Stimulated activated CD8-positive, alpha-beta memory T cell treated with anti-CD3 and anti-CD28 coated beads, Interleukin-7, amount 100 ng/mL, for 4 hours (primary cell): ENCODE measurements around the gene PARD3.

Experiments used
- DNase-seq, 2 donors: peaks; one replicate each; pipeline ENCODE4 v3.0.0-alpha.2; 2020; ENCODE audit warnings: low read depth in 2 of 2

Gene PARD3

DNA sequence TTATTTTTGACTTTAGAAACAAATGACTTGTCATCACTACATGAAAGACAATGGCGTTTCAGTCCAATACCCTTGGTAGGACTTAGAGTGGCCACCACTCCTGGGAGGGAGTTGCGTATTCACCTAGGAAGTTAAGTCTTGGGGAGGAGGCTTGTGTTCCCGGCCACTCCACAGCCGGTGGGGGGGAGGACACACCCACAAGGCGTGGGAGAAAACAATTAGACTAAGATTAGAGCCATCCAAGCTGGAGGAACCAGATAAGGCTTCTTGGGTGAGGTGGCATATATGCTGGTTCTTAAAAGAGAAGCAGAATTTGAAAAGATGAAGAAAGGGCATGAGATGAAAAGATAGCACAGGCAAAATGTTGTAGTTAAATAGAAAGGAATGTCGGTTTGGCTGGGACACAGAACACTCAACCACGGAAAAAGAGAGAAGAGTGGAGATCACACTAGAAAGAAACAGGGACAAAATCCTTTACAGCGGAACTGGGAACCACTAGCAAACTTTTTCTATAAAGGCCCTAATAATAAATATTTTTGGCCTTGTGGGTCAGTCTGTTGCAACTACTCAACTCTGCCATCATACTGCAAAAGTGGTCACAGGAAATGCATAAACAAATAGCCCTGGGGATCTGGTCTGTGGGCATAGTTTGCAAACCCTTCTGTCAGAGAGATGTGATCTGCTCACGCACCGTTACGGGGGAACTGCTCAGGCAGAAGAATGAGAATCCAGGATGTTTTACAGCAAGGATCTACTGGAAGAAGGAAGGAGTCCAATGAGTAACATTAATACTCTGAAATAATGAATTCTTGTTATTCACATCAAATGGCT, 651.8 kb downstream of the PARD3 start:
- DNase-seq = no peak

DNA sequence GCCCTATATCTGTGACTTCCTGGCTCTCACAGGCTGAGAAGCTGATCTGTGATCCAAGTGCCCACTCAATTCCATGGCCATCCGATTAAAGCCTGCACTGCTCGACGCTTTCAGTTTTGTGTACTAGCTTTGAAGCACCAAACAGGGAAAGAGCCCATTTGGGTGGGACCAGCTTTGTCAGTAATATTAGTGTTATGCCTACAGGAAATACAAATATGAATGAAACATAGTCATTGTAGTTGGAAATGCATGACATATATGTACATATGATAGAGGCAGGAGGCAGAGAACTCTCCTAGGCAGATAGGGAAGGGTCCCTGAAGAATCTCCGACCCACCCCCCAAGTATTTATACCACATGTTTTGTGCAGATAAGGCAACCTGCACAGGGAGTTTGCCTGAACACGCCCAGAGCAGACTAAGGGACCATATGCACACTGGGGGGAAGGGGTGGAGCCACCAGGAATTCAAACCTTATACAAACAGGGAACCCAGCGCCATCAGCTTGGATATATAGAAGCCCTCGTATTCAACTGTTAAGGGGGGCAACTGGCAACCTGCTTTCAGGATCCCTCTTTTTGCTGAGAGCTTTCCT, 653.2 kb downstream of the PARD3 start:
- DNase-seq = no peak

DNA sequence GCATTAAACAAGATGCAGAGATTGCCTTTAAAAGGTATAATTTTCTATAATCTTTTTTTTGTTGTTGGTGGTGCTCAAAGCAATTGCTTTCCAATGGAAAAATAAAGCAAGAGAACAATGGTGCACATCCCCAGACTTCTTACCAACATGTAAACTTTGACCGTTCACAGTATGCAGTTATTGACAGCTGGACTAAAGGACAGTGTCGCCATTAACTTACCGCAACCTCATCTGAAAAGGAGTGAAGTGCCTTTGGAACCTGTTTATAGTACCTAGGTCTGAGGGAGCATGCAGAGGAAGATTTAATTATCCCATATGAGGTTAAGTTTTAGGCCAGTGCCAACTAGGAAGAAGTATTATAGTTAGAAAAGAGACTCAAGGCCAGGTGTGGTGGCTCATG, 654.5 kb downstream of the PARD3 start:
- no peak for DNase-seq

DNA sequence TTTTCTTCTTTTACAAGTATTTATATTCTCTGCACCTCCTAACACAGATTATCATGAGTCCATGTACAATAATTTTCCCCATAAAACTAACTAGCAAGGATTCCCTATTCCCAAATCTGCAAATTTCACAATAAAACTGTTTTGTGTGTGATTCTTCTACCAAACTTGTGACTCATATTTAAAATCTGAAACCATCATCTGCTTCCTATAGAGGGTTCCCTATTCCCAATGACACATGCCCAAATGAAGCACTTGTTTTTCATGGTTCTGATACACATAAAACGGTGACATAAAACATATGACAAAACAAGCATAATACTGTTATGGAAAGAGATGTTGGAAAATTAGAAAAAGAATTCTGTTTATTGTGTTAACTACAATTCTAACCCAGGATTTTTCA, 657.6 kb downstream of the PARD3 start:
- DNase-seq = no peak

DNA sequence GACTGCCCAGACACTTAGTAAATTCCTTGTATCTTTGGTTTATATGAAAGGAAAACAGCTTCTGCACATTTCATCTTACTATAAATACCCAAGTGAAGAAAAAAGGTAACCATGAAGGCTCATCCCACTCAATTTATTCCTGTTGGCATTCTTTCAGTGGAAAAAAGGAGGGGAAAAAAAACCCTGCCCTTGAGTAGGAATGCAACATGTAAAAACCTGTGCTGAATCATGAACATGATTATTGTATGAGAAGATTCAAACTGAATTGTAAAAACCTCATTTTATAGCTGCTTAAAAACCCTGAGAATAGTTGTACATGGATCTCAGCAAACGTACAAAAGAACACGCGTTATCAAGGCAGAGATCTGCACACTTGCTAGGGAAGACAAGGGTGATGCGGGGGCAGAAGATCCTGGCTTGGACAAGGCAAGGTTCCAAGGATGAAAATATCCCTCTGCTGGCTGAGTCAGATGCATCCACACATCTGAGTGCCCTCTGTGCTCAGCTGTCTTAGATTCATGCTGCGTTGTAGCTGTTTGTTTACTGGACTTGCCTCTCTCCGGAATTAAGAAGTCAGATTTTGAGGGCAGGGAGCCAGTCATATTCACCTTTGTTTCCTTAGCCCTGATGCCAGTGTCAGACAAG, 658.2 kb downstream of the PARD3 start:
- no peak for DNase-seq

DNA sequence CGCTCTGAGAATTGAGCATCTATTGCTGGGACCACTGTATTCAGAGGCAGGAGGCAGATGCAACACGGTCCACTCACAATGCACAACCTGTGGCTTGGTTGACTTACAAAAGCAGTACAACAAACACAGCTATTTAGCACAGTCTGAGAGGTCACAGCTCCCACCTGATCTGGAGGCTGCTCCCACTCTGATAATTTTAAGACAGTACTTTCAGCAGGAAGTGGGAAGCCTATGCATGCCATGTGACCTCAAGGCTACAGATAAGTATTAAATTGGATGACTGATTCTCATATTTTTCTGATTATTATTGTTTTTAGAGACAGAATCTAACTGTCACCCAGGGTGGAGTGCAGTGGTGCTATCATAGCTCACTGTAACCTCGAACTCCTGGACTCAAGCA, 659.3 kb downstream of the PARD3 start:
- no peak for DNase-seq

DNA sequence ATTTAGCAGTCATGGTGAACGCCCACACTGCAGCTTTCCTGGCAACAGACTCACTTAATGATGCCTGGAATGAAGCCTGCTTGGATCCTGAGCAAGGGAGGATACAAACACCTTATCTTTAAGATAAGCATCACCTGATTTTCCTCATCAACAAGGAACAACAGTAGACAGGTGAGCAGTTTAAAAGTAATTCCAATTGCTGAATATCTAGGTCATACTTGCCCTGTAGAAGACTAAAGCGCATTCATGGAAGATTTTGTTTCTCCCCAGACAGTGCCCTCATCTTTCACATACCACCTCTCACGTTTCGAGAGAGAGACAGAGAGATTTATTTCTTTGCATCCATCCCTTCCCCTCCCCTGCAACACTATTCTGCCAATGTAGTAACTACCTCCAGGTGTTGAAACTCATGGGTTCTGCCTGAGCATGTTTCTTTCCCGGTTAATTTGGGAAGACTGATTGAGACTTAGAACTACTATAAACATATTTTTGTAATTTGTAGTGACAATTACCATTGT, 660.7 kb downstream of the PARD3 start:
- no peak for DNase-seq

DNA sequence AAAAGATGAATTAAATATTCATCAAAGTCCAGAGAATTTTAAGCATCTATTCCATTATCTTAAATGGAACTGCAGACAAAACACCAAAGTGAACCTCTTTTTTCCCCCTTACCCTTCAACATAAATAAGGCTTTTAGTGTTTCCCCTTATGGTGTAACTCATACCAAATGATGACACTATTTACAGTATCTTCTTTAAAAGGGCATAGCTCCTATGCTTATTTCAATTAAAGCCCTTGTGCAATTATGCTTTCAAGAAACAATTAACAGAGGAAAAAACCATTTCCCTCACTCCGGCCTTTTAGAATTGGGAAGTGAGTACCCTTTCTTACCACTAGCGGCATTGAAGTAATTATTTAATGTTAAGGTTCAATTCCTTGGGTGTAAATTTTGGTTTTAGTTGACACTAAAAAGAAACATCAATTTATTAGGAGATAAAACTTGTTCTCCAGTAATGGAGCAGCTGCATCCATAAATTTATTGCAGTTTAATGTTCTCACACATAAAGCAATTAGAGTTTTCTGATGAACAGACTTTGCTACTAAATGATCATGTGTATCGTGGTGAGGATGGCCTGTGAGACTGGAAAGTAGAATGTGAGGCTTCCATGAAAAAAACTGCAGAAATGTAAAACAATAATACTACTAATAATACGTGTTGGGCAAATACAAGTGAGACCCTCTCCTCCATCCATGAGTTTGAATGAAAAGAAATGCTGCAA, 661.3 kb downstream of the PARD3 start:
- DNase-seq = no peak

DNA sequence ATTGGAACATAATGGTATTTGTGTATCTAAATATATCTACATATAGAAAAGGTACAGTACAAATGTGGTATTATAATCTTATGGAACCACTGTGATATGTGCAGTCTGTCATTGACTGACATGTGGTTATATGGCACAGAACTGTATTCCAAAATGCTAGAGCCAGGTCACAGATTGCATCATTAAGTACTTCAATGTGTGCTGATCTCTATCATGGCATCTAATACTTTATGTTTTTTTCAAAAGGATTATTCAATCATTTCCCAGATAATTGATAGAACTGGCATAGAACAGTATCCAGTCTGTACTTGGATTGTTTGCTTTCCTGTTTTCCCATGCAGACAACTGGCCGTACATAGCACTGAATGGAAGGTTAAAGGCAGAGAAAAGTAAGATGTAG, 662.7 kb downstream of the PARD3 start:
- DNase-seq = no peak

DNA sequence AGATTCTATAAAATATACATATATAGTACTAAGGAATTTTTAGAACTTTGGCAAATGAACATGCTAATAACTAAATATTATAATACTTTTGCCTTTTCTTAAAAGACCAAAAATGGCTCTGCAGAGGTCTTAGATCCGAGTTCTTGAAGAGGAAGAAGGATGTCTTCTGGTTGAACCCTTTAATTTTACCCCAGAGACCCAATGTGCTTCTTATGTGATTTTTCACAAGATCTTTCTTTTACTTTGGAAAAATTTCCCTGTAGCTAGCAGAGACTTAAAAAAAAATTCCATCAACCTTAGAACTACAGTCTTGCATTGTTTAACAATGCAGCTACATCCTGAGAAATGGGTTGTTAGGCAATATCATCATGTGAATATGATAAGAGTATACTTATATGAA, 663.2 kb downstream of the PARD3 start:
- no peak for DNase-seq

DNA sequence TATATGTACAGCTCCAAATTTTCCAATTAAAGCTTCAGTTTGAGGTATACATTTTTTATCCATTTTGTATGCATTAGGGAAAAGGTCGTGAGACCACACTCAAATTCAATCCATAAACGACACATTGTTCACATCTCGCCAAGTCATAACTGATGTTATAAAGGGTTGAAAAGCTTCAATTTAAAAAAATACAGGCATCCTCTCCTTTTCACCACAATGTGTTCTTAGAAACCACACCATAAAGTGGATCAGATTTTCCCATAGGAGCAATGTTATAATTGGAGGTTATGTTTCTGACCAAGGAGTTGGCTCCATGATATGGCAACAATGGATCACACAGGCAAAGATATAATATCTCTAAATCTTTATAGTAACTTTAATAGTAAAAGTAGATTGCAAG, 663.6 kb downstream of the PARD3 start:
- no peak for DNase-seq

DNA sequence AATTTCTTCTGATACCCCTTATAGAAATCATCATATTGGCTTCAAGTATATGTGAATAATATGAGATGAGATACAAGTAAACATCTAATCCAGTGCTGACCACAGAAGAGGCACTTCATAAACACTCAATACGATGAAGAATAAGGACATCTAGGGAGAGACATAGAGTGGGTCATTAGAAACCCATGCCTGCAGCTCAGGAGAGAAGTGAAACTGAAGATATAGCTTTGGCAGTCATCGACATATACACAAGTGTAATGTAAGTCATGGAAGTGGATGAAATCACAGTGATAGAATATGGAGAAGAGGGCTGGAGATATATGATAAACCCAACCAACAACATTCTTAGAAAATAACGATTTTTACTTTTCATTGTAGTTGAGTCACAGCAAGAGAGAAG, 665.0 kb downstream of the PARD3 start:
- DNase-seq = no peak

DNA sequence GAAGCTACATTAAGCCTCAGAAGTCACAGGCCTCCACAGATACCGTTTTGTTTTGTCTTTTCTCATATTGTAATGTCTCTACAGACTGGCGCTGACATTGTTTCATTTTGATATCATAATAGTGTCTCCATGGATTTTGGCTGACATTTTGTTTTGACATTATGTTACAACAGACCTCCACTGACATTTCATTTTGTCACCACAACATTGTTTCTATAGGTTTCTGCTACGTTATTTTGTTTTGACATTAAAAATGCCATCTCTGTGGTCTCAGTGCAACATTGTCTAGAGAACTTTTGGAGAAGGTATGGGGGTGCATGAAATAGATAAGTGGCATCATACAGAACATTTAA, 666.8 kb downstream of the PARD3 start:
- DNase-seq = no peak

DNA sequence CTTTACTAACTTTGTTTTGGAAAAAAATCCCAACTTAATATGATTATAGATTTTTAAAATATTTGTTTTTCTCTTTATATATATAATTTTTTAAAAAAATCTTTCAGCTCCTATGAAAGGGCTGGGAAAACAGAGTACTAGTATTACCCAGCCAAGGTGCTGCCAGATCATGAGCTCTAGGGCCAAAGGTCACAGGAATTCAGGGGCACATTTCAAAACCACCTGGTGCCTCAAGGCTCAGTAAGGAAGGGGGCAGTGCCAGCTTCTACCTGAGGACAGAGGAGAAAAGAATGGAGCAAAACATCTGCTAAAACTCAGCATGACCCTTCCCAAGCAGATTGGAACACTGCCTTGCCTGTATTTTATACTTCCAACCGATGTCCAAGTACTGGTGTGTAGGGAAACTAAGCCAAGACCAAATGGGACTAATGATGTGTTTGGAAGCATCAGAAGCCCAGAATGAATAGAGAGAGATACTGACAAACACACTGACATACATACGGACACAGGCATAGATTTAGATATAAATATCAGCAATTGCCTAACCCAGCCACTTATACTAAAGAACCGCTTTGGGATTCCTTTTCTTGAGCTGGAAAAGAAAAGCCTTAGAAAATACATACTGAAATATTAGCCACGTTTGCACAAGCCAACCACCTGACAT, 667.3 kb downstream of the PARD3 start:
- no peak for DNase-seq

DNA sequence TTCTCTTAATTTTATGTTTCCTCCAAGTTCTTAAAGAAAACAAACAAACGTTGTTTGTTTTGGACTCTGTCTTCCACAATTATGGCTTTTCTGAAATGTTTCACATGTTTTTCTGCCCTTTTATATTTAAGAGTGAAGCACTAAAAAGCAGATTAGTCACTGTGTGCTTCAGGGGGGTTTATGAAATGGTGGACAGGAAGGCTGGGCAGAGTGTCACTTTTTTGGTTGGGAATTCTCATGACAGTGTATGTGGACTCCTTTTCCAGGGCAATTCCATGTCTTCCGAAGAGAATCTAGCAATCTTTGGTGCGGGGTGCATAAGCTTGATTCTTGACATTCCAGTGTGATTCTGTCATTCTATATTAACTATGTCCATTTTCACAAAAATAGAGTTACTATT, 669.4 kb downstream of the PARD3 start:
- DNase-seq = no peak

DNA sequence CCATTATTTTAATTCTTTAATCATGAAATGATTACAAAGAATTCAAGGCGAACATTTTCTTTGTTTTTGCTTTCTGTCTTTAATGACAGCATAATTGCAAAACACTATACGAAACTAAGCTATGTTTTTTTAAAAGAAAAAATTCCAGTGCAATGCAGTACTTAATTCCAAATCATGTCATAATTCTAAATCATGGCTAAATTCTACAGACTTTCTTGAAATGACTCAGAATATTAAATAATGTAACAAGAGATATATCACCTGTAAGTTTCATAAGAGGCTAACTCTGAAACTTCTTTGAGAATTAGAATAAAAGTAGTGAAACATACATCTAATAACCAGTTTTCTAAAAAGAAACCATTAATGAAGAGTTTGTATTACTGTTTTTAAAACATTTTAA, 671.6 kb downstream of the PARD3 start:
- no peak for DNase-seq

DNA sequence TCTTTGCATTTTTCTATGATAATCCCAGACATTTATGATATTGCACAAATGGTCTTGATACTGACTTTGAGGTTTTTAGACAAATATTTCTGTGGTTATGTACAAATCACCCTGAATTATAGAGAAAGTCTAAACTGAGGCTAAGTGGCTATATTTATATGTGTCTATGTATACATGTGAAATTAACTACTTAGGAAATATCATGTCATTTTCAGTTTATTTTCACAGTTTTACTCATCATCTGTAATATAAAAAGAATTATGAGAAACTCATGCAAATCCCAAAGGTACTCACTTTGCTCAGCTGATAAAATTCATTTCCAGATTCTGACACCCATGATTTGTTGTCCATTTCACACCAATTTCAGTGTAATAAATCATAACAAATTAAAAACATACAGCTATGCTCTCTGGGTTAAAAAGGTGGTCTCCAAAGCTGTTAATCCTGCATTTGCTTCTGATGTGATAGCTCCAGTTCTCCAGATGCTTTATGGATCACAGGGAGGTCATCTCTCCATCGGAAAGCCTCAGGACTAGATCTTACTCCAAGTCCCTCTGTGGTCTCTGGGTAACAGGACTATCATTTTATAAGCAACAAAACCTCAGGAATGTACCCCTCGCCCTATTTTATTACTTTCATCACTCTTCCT, 673.9 kb downstream of the PARD3 start:
- no peak for DNase-seq

DNA sequence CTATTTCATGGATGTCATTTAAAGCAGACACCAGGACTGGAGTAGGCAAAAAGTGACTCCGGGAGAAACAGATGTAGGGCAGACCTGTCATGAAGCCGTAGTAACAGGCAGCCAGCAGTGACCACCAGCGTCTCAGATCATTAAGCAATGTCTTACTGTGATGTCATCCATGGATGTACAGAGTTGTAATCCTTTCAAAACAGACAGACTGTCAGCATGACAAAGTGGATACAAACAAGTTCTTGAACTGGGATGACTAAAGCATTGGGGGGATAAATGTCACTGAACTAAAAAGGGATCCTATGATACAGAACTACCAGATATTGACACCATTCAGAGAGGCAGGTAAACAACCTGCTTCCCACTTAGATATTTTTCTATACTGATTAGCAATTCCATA, 675.5 kb downstream of the PARD3 start:
- DNase-seq = no peak

DNA sequence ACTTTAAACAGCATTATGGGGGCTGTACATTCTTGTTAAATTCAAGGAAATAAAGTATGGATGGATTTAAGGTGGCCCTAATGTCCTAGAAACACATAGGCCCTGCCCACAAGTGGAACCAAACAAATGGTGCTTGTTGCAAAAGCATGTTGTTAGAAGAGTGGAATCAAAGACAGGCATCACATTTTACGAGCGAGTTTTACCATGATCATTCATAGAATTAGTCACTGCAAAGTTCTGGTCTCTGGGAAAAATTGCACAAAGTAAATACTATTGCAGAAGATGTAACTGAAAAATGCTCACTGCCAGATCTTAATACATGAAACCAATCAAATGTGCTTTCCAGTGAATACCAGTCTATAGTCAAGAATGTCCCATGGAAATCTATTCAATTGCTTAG, 677.1 kb downstream of the PARD3 start:
- no peak for DNase-seq

DNA sequence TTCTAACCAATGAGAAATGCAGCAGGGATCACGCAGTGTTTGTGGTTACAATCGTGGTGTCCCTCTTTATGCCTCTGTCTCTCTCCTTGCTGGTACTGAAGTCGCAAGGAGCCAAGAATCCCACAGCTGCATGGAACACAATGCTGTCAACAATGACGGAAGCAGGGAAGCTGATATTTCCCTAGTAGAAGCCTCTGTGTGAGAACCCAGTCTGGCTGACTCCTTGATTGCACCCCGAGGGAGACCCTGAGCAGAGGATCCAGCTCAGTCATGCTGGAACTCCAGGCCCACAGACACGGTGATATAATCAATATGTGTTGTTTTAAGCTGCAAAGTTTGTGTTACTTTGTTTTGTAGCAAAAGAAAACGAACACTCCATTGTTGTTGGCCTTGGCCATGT, 677.9 kb downstream of the PARD3 start:
- no peak for DNase-seq

DNA sequence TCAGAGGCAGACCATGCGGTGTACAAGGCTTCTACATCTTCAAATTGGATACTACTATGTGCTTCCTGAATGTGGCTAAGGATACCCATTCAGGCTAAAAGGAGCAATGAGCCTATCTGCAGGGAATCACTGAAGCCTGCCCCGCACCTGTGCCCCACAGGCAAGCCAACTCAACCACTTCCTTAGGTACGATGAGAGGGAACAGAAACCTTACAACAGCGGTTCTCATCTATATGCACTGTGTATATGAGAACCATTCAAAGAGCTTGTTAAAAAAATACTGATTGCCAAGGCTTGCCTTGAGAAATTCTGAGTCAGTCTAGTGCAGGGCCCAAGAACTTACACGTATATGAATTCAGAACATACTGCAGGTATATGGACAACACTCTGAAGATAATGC, 679.6 kb downstream of the PARD3 start:
- no peak for DNase-seq
